Esophagus squamous epithelium (tissue), 4 donors: ENCODE data around the gene SLC16A14.

Source experiments
- CTCF ChIP-seq, 6 experiments: fragments of 450-650 bp in 4 of 6; fragments of 200-600 bp in 2 of 6; sonication (generic) in 2 of 6; IDR thresholded peaks; one replicate each; pipeline ENCODE4 v1.5.1; 2016 to 2019; ENCODE audit warnings: antibody characterized with exemption in 6 of 6, mild to moderate bottlenecking in 4 of 6, moderate library complexity in 4 of 6
- POLR2A ChIP-seq, 4 donors: fragments of 450-650 bp; IDR thresholded peaks; one replicate each; pipeline ENCODE4 v1.6.1; 2017; ENCODE audit warnings: antibody characterized with exemption in 4 of 4, mild to moderate bottlenecking in 4 of 4, moderate library complexity in 3 of 4

- TF ChIP-seq CTCF (IDR thresholded peaks at IDR 0.05) (no peak), POLR2A (IDR thresholded peaks at IDR 0.05) (no peak)
These were observed 7.9 kb downstream of the SLC16A14 start for GRCh38 chr2:230060672-230061293.
